Bronchial epithelial cell (primary cell): ENCODE results near the gene FABP2. TPM values are rescaled to one million over a fixed set of nuclear protein-coding genes. Genes with fewer than 3 reads are reported as not detected.

ENCODE experiments used
- DNase-seq: peaks from one replicate; pipeline ENCODE4 v3.0.0-alpha.2; 2010; ENCODE audit warnings: low read depth
- FAIRE-seq: peaks from 2 replicates; lab custom pipeline; 2011; peaks lifted over from hg19 to GRCh38; lab: Jason Lieb, UNC
- H3K27me3 ChIP-seq: 2 replicates; pipeline ENCODE4 v1.5.1; 2011; ENCODE audit warnings: low read length; ENCODE audit not compliant: control insufficient read depth, insufficient read depth
- H3K36me3 ChIP-seq: 2 replicates; pipeline ENCODE4 v1.5.1; 2011; ENCODE audit warnings: low read length; ENCODE audit not compliant: control insufficient read depth, insufficient read depth
- H3K4me3 ChIP-seq: 2 replicates; pipeline ENCODE4 v1.5.1; 2011; ENCODE audit warnings: mild to moderate bottlenecking, low read depth, low read length, control low read depth
- total RNA-seq: library from RNA; depleted of rRNA; stranded (reverse); fragments of >200 nt; gene quantifications from 2 replicates; pipeline ENCODE4 v1.2.1, GENCODE V29; 2014
- TF ChIP-seq, protein P1 (sequence below): IDR thresholded peaks from 2 replicates; pipeline ENCODE4 v1.5.1; 2011; ENCODE audit warnings: mild to moderate bottlenecking, moderate library complexity, low read length, control low read depth, inconsistent platforms; ENCODE audit not compliant: insufficient read depth, severe bottlenecking

FABP2 gene
- total RNA-seq, 1 donor from 2014 or later = not detected

DNA sequence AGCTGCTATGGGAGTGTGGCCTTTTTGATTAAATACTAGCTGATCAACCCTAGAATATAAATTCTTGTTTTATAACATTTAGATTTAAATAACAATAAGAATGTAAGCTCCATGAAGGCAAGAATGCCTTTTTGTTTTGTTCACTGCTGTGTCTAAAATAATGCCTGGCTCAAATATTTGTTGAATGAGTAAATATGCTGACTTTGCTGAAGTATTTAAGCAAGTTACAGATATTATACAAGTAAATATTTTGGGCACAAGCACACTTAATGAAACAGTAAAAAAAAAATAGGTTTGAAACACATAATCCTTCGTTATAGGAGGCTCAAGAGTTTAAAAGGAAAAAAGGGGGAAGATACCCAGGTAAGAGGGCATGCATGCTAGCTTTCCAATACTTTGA is 24.1 kb downstream of the FABP2 start:
- Histone ChIP-seq H3K4me3 (no peak overlapping the region), H3K36me3 (peaks cover 1% of the 10 kb centered on the region), H3K27me3 (no peaks in the 10 kb centered on the region)
- DNase-seq (no peak), FAIRE-seq (no peak)
- TF ChIP-seq, protein P1, sequence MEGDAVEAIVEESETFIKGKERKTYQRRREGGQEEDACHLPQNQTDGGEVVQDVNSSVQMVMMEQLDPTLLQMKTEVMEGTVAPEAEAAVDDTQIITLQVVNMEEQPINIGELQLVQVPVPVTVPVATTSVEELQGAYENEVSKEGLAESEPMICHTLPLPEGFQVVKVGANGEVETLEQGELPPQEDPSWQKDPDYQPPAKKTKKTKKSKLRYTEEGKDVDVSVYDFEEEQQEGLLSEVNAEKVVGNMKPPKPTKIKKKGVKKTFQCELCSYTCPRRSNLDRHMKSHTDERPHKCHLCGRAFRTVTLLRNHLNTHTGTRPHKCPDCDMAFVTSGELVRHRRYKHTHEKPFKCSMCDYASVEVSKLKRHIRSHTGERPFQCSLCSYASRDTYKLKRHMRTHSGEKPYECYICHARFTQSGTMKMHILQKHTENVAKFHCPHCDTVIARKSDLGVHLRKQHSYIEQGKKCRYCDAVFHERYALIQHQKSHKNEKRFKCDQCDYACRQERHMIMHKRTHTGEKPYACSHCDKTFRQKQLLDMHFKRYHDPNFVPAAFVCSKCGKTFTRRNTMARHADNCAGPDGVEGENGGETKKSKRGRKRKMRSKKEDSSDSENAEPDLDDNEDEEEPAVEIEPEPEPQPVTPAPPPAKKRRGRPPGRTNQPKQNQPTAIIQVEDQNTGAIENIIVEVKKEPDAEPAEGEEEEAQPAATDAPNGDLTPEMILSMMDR = no peak

DNA sequence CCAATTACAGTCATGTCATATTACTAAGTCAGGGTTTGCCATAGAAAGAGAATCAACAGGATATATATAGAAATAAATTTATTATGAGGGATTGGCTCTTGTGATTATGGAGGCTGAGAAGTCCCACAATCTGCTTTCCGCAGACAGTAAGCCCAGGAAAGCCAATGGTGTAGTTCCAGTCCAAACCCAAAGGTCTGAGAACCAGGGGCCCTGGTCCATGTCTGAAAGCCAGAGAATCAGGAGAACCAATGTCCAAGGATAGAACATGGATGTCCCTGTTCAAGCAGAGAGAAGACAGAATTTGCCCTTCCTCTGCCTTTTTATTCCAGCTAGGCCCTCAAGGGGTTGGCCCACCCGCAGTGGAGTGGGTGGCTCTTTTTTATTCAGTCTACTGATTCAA is 25.6 kb downstream of the FABP2 start:
- TF ChIP-seq, protein P1 = no peak
- FAIRE-seq (no peak), DNase-seq (no peak)
- H3K36me3 ChIP-seq = peaks cover 3% of the 10 kb centered on the region
- H3K27me3 ChIP-seq = no peaks in the 10 kb centered on the region
- no peak overlapping the region for H3K4me3 ChIP-seq

DNA sequence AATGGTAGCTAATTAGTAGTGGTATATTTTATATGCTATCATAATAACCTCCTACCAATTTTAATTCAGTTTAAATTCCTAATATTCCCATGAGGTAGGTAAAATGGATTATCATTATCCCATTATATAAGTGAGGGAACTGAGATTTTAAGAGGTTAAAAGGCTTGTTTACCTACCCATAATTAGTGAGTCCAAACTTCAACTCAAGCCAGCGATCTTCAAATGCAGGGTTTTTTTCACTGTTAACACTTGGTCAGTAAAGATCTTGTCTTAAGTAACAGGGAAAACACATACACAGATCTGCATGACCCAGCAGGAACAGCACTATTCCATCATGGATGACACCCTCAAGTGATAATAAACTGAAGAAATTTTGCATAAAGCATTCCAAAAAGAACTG is 31.3 kb downstream of the FABP2 start:
- Histone ChIP-seq H3K27me3 (no peaks in the 10 kb centered on the region), H3K36me3 (peaks cover 2% of the 10 kb centered on the region), H3K4me3 (no peak overlapping the region)
- DNase-seq (no peak), FAIRE-seq (no peak)
- TF ChIP-seq, protein P1 = no peak

DNA sequence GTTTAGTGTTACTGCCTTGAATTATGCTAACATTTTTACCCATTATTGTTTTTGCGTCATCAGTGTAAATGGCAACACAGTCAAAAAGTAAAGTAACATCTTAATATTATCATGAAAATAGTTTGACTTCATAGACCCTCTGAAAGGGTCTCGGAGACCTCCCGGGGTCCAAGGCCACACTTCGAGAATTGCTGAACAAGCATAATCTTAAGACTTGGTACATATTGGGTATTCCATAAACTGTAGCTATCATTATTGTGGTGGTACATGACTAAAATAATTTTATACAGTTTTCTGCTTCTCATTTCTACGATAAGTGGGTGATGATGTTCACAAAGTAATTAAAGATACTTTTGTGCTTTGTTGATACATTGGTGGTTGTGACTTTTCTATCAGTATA is 32.6 kb downstream of the FABP2 start:
- FAIRE-seq = no peak
- H3K4me3 ChIP-seq = no peak overlapping the region
- TF ChIP-seq, protein P1 = no peak
- peaks cover 2% of the 10 kb centered on the region for H3K36me3 ChIP-seq
- DNase-seq = no peak
- H3K27me3 ChIP-seq = no peaks in the 10 kb centered on the region

DNA sequence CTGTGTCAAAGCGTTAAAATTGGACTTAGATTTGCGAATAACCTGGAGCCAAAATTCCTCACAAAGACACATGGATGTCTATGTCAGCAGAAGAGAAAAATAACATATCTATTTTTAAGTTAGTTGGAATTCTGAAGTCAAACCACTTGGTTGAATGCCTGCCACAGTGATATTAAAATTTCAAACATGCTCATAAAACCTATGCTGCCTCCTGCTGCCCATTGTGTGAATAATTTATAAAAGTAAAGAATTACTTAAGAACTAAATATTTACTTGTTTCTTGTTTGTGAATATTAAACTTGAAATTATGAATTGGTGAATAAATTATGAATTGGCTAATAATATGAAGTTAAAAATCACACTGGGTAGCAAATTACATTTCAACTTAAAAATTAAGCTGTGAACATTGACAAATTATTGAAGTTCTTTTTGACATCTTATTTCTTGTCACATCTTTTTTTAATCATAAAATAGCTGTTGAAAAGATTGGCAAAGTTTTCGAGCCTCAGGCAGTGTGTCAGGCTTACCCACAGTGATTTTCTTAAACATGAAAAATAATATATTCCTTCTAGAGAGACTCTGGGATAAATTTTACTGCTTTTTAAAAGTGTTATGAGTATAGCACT is 35.4 kb downstream of the FABP2 start:
- FAIRE-seq (no peak), DNase-seq (peak; percentile 69)
- Histone ChIP-seq H3K4me3 (no peak overlapping the region), H3K27me3 (no peaks in the 10 kb centered on the region), H3K36me3 (no peaks in the 10 kb centered on the region)
- TF ChIP-seq, protein P1 = peak; percentile 42
